Mucosa of descending colon (tissue), 3 donors: ENCODE results near the gene PHF20. TPM values are rescaled to one million over a fixed set of nuclear protein-coding genes. Genes with fewer than 3 reads are reported as not detected.
A peak's percentile ranks its signal among the peaks of the same experiment; 100 is the strongest.

ENCODE experiments used
- ATAC-seq: fragments of 200-7000 bp; cut with Tn5 transposase; one replicate; pipeline ENCODE4 v1.9.1; 2020; ENCODE audit warnings: mild to moderate bottlenecking, moderate library complexity
- DNase-seq, 3 donors: peaks; one replicate each; pipeline ENCODE4 v3.0.0-alpha.2; 2020
- H3K36me3 ChIP-seq: fragments of 200-600 bp; one replicate; pipeline ENCODE4 v1.8.0; 2021; ENCODE audit warnings: low read depth, mild to moderate bottlenecking
- H3K4me1 ChIP-seq: fragments of 200-600 bp; one replicate; pipeline ENCODE4 v1.8.0; 2021; ENCODE audit warnings: low read depth, mild to moderate bottlenecking
- H3K4me3 ChIP-seq: fragments of 200-600 bp; one replicate; pipeline ENCODE4 v1.8.0; 2021; ENCODE audit warnings: mild to moderate bottlenecking
- H3K9me3 ChIP-seq: fragments of 200-600 bp; one replicate; pipeline ENCODE4 v1.8.0; 2021; ENCODE audit warnings: mild to moderate bottlenecking
- intact Hi-C, 2 donors: fragments of 100-400 bp; cut with DNase I in 1 of 2; cut with micrococcal nuclease in 1 of 2; formaldehyde crosslinking; loops; one replicate each; pipeline versions ENCODE4 v1.11.0 to v1.11.1; 2022; cut with DNase I, micrococcal nuclease
- total RNA-seq, 3 donors: library from RNA; stranded (reverse); fragmentation: NEBNext Ultra II Directional in 2 of 3; extraction: Animal tissue kit (Norgen Biotek cat#: 25700) in 2 of 3; gene quantifications; one replicate each; pipeline versions ENCODE4 v1.2.1 to v1.2.4, GENCODE V29; 2021 to 2023
- TF ChIP-seq, protein P1 (sequence below): fragments of 200-600 bp; IDR thresholded peaks from one replicate; pipeline ENCODE4 v1.8.0; 2022; ENCODE audit warnings: antibody characterized with exemption, mild to moderate bottlenecking
- donor health status: DM: no; HTN: no; CAD: no; lungs with moderate emphysema.
- donor health status: DM: no; HTN: no; CAD: no.
- donor health status: DM: no; HTN: yes; CAD: no.

The PHF20 gene
- total RNA-seq, 3 donors from 2014 or later, result 23.3 to 61.1 (median 28.5) TPM

GRCh38 chr20:35788796-35789195 lies 17.0 kb downstream of the PHF20 start:
- TF ChIP-seq, protein P1, sequence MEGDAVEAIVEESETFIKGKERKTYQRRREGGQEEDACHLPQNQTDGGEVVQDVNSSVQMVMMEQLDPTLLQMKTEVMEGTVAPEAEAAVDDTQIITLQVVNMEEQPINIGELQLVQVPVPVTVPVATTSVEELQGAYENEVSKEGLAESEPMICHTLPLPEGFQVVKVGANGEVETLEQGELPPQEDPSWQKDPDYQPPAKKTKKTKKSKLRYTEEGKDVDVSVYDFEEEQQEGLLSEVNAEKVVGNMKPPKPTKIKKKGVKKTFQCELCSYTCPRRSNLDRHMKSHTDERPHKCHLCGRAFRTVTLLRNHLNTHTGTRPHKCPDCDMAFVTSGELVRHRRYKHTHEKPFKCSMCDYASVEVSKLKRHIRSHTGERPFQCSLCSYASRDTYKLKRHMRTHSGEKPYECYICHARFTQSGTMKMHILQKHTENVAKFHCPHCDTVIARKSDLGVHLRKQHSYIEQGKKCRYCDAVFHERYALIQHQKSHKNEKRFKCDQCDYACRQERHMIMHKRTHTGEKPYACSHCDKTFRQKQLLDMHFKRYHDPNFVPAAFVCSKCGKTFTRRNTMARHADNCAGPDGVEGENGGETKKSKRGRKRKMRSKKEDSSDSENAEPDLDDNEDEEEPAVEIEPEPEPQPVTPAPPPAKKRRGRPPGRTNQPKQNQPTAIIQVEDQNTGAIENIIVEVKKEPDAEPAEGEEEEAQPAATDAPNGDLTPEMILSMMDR, result no peak
- intact Hi-C loops, result no loop called here
- no peaks in the 10 kb centered on the region for H3K4me1 ChIP-seq
- no peaks in the 10 kb centered on the region for H3K9me3 ChIP-seq
- H3K4me3 ChIP-seq, result no peak overlapping the region
- DNase-seq, result no peak
- no peaks in the 10 kb centered on the region for H3K36me3 ChIP-seq
- no peak for ATAC-seq

- Histone ChIP-seq H3K36me3 (no peaks in the 10 kb centered on the region), H3K9me3 (no peaks in the 10 kb centered on the region), H3K4me1 (no peaks in the 10 kb centered on the region), H3K4me3 (no peak overlapping the region)
- DNase-seq (no peak), ATAC-seq (no peak)
- TF ChIP-seq, protein P1, result no peak
- intact Hi-C loops, result no loop called here
Observed at GRCh38 chr20:35791097-35791496, 19.3 kb downstream of the PHF20 start.

DNA sequence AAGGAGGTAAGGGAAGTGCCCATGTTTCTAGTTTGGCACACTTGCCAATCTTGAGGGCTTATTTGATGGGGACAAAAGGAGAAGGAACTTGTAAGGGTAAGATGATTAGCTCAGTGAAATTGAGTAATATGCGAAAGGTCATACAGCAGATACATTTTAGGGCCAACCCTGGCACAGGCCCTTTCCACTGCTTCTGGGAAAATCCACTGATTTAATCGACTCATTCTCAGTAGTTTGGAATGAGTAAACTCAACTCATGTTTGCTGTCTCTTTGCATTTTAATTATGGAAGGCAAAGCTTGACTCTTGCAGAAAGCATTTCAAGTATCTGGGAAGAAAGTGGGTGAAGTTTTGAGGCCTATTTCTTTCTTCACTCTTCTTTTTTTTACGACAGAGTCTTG lies 20.0 kb downstream of the PHF20 start:
- ATAC-seq, result peak; percentile 34

GRCh38 chr20:35792740-35793139 lies 20.9 kb downstream of the PHF20 start:
- no peaks in the 10 kb centered on the region for H3K4me1 ChIP-seq
- TF ChIP-seq, protein P1, result no peak
- no peaks in the 10 kb centered on the region for H3K36me3 ChIP-seq
- H3K9me3 ChIP-seq, result no peaks in the 10 kb centered on the region
- intact Hi-C loops, result no loop called here
- DNase-seq (no peak), ATAC-seq (no peak)
- no peak overlapping the region for H3K4me3 ChIP-seq

More for the DNA sequence above, 20.0 kb downstream of the PHF20 start:
- intact Hi-C loops, result no loop called here
- no peaks in the 10 kb centered on the region for H3K36me3 ChIP-seq
- H3K9me3 ChIP-seq, result no peaks in the 10 kb centered on the region
- no peak overlapping the region for H3K4me3 ChIP-seq
- TF ChIP-seq, protein P1, result no peak
- no peak for DNase-seq
- H3K4me1 ChIP-seq, result no peaks in the 10 kb centered on the region

DNA sequence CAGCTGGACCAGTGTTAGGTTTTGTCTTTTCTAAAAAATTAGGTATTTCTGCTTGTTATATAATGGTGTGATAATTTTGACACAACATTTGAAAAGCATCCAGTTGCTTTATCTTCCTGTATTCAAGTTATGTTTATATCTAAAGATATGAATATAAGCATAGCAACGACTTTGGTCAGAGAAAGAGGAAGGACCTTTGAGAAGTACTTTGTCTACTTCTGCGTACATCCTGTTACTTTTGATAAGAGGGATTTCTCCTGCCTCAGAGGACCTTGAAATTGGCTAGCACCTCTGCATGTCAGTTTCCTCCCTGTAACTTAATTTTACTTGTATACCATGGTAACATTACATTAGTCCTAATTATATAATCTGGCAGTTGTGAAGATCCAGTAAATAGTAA lies 24.8 kb downstream of the PHF20 start:
- DNase-seq, result no peak
- Histone ChIP-seq H3K4me3 (no peak overlapping the region), H3K9me3 (no peaks in the 10 kb centered on the region), H3K36me3 (no peaks in the 10 kb centered on the region), H3K4me1 (no peaks in the 10 kb centered on the region)
- peak; percentile 44 for ATAC-seq
- intact Hi-C loops, result no loop called here
- TF ChIP-seq, protein P1, result no peak

DNA sequence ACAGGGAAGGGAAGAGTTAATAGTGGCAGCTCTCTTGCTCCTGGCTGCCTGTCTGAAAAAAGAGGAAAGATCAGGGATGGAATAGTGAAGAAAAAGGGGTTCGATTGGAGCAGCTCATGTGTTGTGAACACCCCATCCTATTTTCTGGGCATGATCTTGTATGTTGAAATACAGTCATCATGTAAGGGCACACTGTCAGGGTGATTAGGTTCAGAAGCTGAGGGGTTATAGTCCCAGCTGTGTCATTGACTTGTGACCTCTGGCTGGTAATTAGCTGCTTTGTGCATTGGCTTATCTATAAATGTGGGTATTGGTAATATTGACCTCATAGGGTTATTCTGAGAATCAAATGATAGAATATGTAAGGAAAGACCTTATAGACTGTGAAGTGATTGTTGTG lies 30.1 kb downstream of the PHF20 start:
- H3K4me3 ChIP-seq, result no peak overlapping the region
- TF ChIP-seq, protein P1, result no peak
- intact Hi-C loops, result no loop called here
- DNase-seq (no peak), ATAC-seq (no peak)
- H3K4me1 ChIP-seq, result no peaks in the 10 kb centered on the region
- H3K9me3 ChIP-seq, result no peaks in the 10 kb centered on the region
- no peaks in the 10 kb centered on the region for H3K36me3 ChIP-seq
